Esophagus squamous epithelium (tissue), 4 donors: ENCODE data around the gene ODAD3.

ENCODE experiments used
- POLR2A ChIP-seq, 4 donors: fragments of 450-650 bp; IDR thresholded peaks; one replicate each; pipeline ENCODE4 v1.6.1; 2017; ENCODE audit warnings: antibody characterized with exemption in 4 of 4, mild to moderate bottlenecking in 4 of 4, moderate library complexity in 3 of 4
- TF ChIP-seq, protein P1 (sequence below), 6 experiments: fragments of 450-650 bp in 4 of 6; fragments of 200-600 bp in 2 of 6; sonication (generic) in 2 of 6; IDR thresholded peaks; one replicate each; pipeline ENCODE4 v1.5.1; 2016 to 2019; ENCODE audit warnings: antibody characterized with exemption in 6 of 6, mild to moderate bottlenecking in 4 of 6, moderate library complexity in 4 of 6

- TF ChIP-seq, protein P1, sequence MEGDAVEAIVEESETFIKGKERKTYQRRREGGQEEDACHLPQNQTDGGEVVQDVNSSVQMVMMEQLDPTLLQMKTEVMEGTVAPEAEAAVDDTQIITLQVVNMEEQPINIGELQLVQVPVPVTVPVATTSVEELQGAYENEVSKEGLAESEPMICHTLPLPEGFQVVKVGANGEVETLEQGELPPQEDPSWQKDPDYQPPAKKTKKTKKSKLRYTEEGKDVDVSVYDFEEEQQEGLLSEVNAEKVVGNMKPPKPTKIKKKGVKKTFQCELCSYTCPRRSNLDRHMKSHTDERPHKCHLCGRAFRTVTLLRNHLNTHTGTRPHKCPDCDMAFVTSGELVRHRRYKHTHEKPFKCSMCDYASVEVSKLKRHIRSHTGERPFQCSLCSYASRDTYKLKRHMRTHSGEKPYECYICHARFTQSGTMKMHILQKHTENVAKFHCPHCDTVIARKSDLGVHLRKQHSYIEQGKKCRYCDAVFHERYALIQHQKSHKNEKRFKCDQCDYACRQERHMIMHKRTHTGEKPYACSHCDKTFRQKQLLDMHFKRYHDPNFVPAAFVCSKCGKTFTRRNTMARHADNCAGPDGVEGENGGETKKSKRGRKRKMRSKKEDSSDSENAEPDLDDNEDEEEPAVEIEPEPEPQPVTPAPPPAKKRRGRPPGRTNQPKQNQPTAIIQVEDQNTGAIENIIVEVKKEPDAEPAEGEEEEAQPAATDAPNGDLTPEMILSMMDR (IDR thresholded peaks at IDR 0.05) = no peak
- no peak for TF ChIP-seq POLR2A (IDR thresholded peaks at IDR 0.05)
Measured at GRCh38 chr19:11399667-11400066, 35.3 kb downstream of the ODAD3 start.
